ENCODE data around the gene LAS1L.

DNA sequence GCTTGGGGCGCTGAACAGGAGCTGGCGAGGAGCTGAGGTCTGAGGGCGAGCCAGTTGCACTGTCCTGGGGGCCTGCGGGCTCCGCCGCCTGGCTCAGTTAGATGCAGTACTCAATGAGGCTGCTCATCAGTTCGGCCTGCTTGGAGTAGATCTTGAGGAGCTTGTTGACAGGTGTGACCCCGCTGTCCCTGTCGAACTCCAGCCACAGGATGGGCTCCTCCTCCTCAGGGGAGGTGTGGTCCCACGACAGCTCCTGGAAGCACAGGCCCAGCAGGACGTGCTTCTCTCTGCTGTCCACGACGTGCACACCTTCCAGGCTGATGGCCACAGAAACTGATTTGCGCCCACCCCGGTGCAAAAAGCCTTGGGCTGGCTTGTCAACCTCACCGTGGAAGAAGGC, 16.5 kb upstream of the LAS1L start:
- no peak for TF ChIP-seq EP300 (IDR thresholded peaks at IDR 0.05)
- TF ChIP-seq, protein P1, sequence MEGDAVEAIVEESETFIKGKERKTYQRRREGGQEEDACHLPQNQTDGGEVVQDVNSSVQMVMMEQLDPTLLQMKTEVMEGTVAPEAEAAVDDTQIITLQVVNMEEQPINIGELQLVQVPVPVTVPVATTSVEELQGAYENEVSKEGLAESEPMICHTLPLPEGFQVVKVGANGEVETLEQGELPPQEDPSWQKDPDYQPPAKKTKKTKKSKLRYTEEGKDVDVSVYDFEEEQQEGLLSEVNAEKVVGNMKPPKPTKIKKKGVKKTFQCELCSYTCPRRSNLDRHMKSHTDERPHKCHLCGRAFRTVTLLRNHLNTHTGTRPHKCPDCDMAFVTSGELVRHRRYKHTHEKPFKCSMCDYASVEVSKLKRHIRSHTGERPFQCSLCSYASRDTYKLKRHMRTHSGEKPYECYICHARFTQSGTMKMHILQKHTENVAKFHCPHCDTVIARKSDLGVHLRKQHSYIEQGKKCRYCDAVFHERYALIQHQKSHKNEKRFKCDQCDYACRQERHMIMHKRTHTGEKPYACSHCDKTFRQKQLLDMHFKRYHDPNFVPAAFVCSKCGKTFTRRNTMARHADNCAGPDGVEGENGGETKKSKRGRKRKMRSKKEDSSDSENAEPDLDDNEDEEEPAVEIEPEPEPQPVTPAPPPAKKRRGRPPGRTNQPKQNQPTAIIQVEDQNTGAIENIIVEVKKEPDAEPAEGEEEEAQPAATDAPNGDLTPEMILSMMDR (IDR thresholded peaks at IDR 0.05), result no peak
- TF ChIP-seq CEBPB (IDR thresholded peaks at IDR 0.05), result no peak
- TF ChIP-seq JUNB (IDR thresholded peaks at IDR 0.05), result no peak
- no peak for TF ChIP-seq HDAC2 (IDR thresholded peaks at IDR 0.05)
- TF ChIP-seq PHF8 (IDR thresholded peaks at IDR 0.05; ENCODE audit: borderline replicate concordance, low read depth), result no peak
- TF ChIP-seq JUN (IDR thresholded peaks at IDR 0.05), result no peak
- TF ChIP-seq POLR2A (IDR thresholded peaks at IDR 0.05; ENCODE audit: low read length), result no peak
- TF ChIP-seq HOXB5 (CRISPR knock-in tag; IDR thresholded peaks at IDR 0.05), result no peak
- TF ChIP-seq EHMT2 (IDR thresholded peaks at IDR 0.05; ENCODE audit: low read depth), result no peak
- TF ChIP-seq, protein P2, sequence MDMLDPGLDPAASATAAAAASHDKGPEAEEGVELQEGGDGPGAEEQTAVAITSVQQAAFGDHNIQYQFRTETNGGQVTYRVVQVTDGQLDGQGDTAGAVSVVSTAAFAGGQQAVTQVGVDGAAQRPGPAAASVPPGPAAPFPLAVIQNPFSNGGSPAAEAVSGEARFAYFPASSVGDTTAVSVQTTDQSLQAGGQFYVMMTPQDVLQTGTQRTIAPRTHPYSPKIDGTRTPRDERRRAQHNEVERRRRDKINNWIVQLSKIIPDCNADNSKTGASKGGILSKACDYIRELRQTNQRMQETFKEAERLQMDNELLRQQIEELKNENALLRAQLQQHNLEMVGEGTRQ (IDR thresholded peaks at IDR 0.05), result no peak
- no peak for TF ChIP-seq MYC (IDR thresholded peaks at IDR 0.05; ENCODE audit: borderline replicate concordance, low read length)

All from A549 (cell line).